Lower leg skin (tissue), 3 donors: Measurements from ENCODE around the gene CTNND2.

Source experiments
- CTCF ChIP-seq, 3 donors: fragments of 450-650 bp; IDR thresholded peaks; one replicate each; pipeline ENCODE4 v1.5.1; 2016; ENCODE audit warnings: antibody characterized with exemption in 3 of 3, mild to moderate bottlenecking in 3 of 3, moderate library complexity in 2 of 3
- POLR2A ChIP-seq, 2 donors: fragments of 450-650 bp; IDR thresholded peaks; one replicate each; pipeline ENCODE4 v1.6.1; 2016 to 2017; ENCODE audit warnings: antibody characterized with exemption in 2 of 2, mild to moderate bottlenecking in 1 of 2, moderate library complexity in 1 of 2

- no peak for TF ChIP-seq CTCF (IDR thresholded peaks at IDR 0.05)
- TF ChIP-seq POLR2A (IDR thresholded peaks at IDR 0.05): no peak
Measured at GRCh38 chr5:11302663-11303062, 601.6 kb downstream of the CTNND2 start.
